ENCODE data around the gene CLCN7.

DNA sequence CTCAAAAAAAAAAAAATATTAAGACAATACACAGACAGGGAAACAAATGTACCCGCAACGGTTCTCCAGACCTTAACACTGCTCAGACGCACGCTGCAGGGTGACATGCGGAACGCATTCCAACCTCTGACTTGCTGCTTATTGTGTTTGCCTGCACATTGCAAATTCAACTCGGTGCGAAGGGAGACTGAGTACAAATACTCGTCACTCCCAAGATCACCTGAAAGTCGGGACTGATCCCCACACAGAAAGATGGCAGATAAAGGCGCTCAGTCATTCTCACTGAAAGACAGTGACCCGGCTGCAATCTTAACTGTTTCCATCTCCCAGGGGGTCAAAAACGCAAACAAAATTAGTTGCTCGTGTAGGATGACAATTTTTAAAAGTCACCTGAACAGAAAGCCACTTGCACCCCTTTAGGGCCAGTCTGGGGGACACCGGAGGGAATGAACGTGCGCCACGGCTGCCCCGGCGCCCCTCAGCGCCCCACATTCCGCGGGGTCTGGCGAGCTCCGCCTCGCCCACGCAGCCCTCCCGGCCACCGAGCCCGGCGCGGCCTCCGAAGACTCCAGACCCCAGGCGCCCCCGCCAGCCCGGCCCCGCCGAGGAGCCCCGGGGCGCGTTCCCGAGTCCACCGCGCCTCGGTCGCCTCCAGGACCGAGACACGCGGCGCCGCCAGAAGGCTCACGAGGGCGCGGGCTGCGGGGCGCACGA lies 589 bp downstream of the CLCN7 start:
- TF ChIP-seq EGR1 (IDR thresholded peaks at IDR 0.05; ENCODE audit: low read depth) (no peak), CEBPB (IDR thresholded peaks at IDR 0.05; ENCODE audit: low read depth) (no peak)
- TF ChIP-seq, protein P1, sequence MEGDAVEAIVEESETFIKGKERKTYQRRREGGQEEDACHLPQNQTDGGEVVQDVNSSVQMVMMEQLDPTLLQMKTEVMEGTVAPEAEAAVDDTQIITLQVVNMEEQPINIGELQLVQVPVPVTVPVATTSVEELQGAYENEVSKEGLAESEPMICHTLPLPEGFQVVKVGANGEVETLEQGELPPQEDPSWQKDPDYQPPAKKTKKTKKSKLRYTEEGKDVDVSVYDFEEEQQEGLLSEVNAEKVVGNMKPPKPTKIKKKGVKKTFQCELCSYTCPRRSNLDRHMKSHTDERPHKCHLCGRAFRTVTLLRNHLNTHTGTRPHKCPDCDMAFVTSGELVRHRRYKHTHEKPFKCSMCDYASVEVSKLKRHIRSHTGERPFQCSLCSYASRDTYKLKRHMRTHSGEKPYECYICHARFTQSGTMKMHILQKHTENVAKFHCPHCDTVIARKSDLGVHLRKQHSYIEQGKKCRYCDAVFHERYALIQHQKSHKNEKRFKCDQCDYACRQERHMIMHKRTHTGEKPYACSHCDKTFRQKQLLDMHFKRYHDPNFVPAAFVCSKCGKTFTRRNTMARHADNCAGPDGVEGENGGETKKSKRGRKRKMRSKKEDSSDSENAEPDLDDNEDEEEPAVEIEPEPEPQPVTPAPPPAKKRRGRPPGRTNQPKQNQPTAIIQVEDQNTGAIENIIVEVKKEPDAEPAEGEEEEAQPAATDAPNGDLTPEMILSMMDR (IDR thresholded peaks at IDR 0.05 in 2 of 3, conservative IDR thresholded peaks at IDR 0.05 in 1 of 3; ENCODE audit: borderline replicate concordance in 1 of 3, insufficient read depth in 1 of 3, low read depth in 2 of 3, low read length in 2 of 3): no peak
- TF ChIP-seq, protein P2, sequence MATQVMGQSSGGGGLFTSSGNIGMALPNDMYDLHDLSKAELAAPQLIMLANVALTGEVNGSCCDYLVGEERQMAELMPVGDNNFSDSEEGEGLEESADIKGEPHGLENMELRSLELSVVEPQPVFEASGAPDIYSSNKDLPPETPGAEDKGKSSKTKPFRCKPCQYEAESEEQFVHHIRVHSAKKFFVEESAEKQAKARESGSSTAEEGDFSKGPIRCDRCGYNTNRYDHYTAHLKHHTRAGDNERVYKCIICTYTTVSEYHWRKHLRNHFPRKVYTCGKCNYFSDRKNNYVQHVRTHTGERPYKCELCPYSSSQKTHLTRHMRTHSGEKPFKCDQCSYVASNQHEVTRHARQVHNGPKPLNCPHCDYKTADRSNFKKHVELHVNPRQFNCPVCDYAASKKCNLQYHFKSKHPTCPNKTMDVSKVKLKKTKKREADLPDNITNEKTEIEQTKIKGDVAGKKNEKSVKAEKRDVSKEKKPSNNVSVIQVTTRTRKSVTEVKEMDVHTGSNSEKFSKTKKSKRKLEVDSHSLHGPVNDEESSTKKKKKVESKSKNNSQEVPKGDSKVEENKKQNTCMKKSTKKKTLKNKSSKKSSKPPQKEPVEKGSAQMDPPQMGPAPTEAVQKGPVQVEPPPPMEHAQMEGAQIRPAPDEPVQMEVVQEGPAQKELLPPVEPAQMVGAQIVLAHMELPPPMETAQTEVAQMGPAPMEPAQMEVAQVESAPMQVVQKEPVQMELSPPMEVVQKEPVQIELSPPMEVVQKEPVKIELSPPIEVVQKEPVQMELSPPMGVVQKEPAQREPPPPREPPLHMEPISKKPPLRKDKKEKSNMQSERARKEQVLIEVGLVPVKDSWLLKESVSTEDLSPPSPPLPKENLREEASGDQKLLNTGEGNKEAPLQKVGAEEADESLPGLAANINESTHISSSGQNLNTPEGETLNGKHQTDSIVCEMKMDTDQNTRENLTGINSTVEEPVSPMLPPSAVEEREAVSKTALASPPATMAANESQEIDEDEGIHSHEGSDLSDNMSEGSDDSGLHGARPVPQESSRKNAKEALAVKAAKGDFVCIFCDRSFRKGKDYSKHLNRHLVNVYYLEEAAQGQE (IDR thresholded peaks at IDR 0.05; ENCODE audit: low read depth): no peak
